ENCODE measurements around the gene SEMA3F.
"Not testable (repeated sequence)": the region's sequence is repeated elsewhere in the genome, so short reads cannot be mapped to it uniquely, and the experiment has no call there.

SEMA3F gene

GRCh38 chr3:50212971-50213370 is 57.8 kb downstream of the SEMA3F start:
- no peak for DNase-seq

- DNase-seq, result peak; percentile 55
These were observed 58.2 kb downstream of the SEMA3F start for GRCh38 chr3:50213373-50213772.

- DNase-seq, result no peak
These were observed 59.7 kb downstream of the SEMA3F start for GRCh38 chr3:50214824-50215223.

- no peak for DNase-seq
These were observed 60.4 kb downstream of the SEMA3F start for GRCh38 chr3:50215529-50215928.

GRCh38 chr3:50217681-50218080 is 62.6 kb downstream of the SEMA3F start:
- DNase-seq, result no peak

GRCh38 chr3:50218448-50218847 is 63.3 kb downstream of the SEMA3F start:
- no peak for DNase-seq

GRCh38 chr3:50219285-50219684 is 64.2 kb downstream of the SEMA3F start:
- no peak for DNase-seq

GRCh38 chr3:50220109-50220508 is 65.0 kb downstream of the SEMA3F start:
- no peak for DNase-seq

GRCh38 chr3:50221051-50221410 is 65.9 kb downstream of the SEMA3F start:
- no peak for DNase-seq

GRCh38 chr3:50221411-50222168 is 66.5 kb downstream of the SEMA3F start:
- DNase-seq, result no peak

GRCh38 chr3:50222169-50222528 is 67.0 kb downstream of the SEMA3F start:
- no peak for DNase-seq

GRCh38 chr3:50224639-50225038 is 69.5 kb downstream of the SEMA3F start:
- no peak for DNase-seq

GRCh38 chr3:50226888-50227389 is 71.8 kb downstream of the SEMA3F start:
- DNase-seq, result peak; percentile 68

GRCh38 chr3:50227390-50228183 is 72.5 kb downstream of the SEMA3F start:
- peak; percentile 95 for DNase-seq

- not testable (repeated sequence) for DNase-seq
These were observed 73.2 kb downstream of the SEMA3F start for GRCh38 chr3:50228184-50228763.

- DNase-seq, result no peak
These were observed 74.4 kb downstream of the SEMA3F start for GRCh38 chr3:50229490-50229889.

- DNase-seq, result no peak
These were observed 75.1 kb downstream of the SEMA3F start for GRCh38 chr3:50230104-50230793.

GRCh38 chr3:50230794-50231125 is 75.6 kb downstream of the SEMA3F start:
- DNase-seq, result no peak

GRCh38 chr3:50231581-50231980 is 76.5 kb downstream of the SEMA3F start:
- DNase-seq, result no peak

- no peak for DNase-seq
These were observed 77.2 kb downstream of the SEMA3F start for GRCh38 chr3:50232303-50232702.

GRCh38 chr3:50233176-50233575 is 78.1 kb downstream of the SEMA3F start:
- DNase-seq, result no peak

- peak; percentile 99 for DNase-seq
These were observed 80.8 kb downstream of the SEMA3F start, which contains the start of gene GNAI2 for GRCh38 chr3:50235716-50236483. Gene GNAI2 (plus strand): TSS chr3:50236204. CDS start chr3:50236336, 132 bp downstream.
